NOMO-1 (cell line): ENCODE results near the gene CCER1.
A peak's percentile ranks its signal among the peaks of the same experiment; 100 is the strongest.

Experiments
- DNase-seq, 2 experiments: peaks; one replicate each; lab custom pipeline; 2025; ENCODE audit not compliant: unreplicated experiment in 2 of 2; lab: John Stamatoyannopoulos, UW

Gene CCER1

DNA sequence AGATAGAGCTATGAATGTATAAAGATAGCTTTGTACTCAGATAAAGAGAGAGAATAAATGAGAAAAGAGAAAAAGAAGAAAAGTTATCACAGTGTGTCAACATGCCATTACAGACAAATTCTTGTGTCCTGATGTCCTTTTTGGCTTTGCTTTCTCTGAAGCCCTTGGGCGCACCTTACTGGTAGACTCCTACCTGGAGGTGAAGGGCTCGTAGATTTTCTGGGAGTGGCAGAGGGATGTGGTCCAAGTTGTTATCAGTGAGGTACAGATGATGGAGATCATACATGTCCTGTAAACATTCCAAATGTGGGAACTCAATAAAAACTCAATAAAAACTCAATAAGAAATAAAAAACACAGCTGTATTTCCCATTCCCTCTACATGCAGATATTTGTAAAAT, 14.9 kb upstream of the CCER1 start:
- no peak for DNase-seq

DNA sequence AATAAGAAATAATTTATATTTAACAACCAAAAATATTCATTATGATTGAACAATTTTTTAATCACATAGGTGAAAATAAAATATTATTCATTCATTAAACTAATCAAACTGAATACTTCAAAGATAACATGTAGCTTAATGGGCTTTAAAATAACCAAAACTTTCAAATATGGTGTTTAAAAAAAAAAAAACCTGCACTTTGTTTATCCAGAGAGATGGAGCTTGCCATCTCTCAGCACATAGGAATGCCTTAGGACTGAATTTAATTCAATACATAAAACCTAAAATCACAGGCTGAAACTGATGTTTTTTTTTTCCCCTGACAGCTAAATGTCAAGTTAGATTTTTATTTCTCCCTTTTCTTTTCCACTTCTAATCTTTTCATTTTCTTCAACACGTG, 14.4 kb upstream of the CCER1 start:
- DNase-seq: no peak

DNA sequence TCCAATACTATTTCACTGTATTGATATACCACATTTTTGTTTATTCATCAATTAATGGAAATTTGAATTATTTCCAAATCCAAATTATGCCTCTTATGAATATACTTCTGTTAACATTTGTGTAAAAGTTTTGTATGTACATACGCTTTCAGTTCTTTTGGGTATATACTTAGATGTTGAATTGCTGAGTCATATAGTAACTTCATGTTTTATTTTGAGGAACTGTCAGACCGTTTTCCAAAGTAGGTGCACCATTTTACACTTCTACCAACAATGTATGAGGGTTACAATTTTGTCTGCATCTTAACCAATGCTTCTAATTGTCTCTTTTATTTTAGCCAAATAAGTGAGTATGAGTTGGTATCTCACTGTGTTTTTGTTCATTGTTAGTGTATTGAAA, 10.2 kb upstream of the CCER1 start:
- DNase-seq: peak in 1 of 2 experiments; percentile 61

DNA sequence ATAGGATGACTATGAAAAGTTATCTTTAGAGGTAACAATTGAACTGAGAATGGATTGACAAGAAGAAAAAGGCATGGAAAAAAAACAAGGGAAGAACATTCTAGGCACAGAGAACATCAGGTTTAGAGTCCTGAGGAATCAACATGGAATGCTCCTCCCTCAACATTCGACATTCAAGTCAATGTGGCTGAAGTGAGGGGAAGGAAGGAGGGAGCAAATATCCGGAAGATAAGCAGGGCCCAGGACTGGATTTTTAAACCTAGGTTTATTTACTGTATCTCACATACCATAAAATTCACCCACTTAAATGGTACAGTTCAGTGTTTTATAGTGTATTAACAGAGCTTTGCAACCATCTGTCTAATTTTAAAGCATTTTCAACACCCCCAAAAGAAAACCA, 9.6 kb upstream of the CCER1 start:
- DNase-seq: no peak

DNA sequence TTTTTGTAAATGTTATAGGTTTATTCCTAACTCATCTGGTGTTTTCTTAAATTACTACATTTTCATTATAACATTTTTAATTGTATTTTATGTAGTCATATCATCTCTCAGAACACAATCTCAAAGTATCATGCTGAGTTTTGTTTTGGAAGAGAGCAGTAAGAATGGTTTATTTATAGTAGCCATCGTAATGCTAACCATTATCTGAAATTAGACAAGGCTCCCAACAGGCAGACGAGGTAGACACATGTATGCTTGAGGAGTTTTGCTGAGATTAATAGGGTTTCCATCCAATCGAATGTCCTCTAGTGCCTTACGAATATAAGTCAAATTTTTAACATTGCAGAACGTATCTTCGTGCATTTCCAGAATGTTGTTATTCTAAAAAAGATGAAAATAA, 9.0 kb upstream of the CCER1 start:
- DNase-seq: no peak

DNA sequence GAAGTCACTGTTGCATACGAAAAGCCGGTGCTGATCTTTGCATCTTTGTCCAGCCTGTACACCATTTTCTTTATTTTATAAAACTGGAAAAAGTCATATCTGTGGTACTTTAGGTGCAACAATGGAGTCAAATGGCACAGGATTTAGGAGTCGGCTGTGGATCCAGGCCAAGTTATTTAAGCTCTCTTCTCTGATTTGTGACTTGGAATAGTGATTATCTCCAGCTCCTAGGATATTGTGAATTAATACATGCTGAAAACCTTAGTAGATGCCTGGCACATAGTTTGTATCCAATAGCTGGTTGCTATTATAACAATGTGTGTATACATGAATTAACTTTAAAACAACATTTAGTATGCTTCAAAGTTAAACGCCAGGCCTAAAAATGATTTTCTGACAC, 6.2 kb upstream of the CCER1 start:
- DNase-seq: no peak

DNA sequence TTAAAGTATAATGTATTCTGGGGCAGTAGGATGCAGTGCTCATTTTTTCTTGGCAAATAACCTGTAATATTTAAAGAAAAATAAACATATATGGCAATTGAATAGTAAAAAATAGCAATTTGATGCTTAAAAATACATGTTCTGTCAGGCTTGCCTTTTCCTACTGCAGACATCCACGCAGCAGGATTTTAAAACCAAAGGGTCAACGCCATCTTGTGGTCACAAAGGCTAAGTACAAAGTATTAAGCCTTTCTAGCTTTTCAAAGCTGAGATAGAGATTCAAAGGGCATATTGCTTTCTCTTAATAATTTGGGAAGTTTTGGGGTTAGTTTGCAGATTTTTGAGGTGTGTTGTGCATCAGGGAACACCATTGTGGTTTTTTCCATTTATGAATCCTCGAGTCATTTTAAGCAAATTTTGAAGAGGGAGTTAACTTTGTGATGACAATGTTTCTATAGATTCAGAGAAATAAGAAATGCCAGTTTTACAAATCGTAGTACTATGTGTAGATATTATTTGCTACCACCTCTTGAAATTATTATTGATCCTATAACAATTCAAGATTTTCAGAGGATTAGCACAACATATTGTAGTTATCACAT, 4.7 kb upstream of the CCER1 start:
- DNase-seq: peak in 1 of 2 experiments; percentile 39

DNA sequence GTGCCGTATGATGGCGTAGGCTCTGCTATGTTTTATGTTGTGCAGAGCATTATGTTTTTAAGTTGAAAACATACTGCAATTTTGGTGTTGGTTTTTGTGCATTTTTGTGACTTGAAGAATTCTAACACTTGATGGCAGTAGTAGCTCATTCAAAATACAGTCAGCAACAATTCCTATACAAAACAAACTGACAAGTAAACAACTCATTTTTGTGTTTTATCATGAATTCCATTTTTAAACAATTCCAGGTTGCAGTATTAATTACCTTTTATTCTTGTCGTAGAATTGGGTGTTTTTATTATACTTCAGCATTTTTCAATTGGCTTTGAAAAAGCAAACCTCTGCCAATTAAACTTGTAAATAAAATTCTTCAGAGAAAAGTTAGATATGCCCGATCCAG, 4.1 kb upstream of the CCER1 start:
- no peak for DNase-seq

DNA sequence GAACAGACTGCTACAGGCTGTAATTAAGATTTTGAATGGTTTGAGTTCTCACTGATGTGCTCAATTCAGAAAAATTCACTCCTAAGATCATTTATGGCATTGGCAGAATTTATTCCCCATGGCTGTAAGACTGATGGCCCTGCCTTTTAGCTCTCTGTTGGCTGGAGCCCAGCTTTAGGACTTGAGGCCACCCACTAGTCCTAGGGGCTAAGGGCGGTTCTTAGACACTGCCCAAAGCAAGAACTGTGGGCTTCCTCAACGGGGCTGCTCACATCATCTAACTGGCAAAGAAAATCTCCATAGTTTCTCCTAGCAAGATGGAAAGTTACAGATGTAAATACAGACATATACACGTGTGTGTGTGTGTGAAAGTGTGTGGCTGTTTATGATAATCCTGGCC, 3.4 kb upstream of the CCER1 start:
- no peak for DNase-seq

DNA sequence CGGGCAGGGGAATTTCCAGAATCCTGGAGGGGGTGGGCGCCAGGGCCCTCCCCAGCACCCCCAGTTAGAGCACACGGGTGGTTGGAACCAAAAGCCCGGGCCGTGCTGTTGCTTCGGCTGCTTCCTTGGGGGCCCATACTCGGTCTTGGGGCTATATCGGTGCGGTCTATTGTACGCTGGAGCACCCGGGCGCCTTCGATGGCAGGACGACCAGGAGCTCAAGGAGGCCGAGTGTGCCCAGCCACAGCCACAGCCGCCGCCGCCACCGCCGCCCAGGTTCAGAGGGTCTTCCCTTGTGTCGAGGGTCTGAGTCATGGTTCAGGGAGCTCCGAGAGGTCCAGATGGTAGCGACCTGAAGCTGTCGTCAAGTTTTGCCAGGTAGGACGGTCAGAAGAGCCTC, 548 bp downstream of the CCER1 start:
- DNase-seq: no peak

DNA sequence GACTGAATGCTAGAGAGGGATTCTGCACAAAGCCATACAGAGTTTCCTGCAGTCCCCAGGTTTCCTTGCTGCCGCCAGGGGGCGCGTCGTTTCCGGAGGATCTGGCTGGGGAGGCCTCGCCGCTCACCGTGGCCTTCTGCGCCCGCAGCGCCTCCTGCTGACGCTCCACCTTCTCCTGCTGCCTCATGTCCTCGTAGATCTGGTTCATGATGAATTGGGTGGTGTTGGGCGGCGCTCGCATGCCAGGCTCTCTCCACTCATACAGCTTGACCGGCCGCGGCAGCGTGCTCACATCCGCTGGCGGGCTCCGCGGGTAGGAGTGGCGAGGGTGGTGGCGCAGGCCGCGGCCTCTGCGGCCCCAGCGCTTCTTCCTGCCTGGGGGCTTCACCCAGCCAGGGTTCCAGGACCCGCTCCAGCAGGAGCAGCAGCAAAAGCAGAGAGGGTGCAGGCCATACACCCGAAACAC, 987 bp downstream of the CCER1 start:
- no peak for DNase-seq

DNA sequence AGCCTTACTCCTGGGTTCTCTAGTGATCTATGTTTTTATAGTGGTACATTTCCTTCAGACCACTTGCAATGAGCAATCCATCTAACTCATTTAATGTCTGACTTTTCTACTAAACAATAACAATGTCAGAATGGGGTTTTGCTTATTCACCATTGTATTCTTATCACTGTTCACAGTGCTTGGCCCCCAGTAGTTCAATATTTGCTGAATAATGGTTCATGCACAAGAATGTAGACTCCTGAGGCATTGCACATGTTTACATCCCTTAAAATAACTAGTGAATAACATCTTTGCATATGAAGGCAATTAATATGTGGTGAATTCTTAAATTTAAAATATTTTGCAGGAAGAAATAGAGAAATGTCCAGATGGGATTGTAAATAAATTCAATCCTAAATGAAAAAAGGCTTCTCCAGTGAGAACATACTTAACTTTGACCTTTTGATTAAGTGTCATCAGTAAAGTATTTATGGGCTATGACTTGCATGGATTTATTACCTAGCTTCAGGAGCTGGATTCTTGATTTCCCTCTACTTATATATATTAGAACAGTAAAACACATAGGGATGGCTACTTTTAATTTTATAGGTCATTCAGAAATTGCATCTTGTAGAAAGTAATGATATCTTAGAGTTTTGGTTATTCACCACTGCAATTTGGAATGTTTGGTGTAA, 3.4 kb downstream of the CCER1 start:
- DNase-seq: no peak

DNA sequence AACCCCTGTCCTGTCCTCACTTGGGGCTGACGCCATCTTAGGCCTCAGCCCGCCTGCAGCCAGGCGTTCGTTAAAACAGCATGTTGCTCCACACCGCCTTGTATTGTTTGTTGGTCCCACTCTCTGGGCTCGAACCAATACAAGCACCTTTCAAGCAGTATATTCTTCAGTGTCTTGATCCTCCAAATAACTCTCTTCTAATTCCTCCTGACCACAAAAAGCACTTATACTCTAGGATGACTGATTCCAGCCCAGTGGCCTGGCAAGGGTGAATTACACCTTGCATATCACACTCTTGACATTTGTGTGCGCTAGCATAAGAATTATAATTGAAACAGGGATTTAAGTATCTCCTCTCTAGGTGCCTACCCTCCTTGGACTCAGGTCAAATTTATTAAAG, 7.1 kb downstream of the CCER1 start:
- no peak for DNase-seq

DNA sequence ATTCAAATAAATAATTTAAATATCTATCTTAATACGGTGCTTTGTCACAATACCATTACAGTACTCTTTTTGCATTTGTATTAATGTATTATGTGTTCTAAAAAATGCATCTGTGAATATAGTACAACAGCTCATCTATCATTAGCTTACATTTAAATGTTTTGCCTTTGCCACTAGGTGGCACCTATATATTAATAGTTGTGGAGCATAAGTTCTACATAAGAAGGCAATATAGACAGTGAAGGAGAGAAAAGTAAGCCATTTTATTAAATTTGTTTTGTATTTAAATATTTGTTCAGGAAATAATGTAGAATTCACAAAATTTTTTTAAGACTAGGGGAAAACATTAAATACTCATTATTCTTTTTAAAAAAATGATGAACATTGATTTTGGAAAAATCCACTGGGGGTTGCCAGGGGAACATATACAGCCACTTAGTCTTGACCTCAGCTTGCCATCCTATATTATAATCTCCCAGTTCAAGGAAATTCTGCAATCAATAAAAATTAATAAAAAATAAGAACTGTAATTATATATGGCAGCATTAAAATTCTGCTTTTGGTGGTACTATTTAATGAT, 9.8 kb downstream of the CCER1 start:
- DNase-seq: peak in 1 of 2 experiments; percentile 36

DNA sequence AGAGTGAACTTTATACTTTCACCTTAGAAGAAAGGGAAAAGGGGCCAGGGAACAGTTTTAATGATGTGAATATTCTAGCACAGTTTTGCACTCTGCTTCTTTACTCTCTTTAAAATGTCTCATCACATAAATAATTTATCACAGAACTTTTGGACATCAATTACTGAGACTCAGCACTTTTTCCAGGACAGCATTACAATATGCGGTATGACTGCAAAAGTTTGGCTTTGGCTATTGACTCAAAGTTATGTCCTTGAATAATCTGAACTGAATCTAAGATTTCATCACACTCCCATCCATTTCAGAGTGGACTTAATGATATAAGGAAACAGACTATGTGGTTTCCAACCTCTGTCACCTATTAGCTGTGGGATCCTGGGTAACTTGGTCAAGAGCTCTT, 11.7 kb downstream of the CCER1 start:
- DNase-seq: no peak

DNA sequence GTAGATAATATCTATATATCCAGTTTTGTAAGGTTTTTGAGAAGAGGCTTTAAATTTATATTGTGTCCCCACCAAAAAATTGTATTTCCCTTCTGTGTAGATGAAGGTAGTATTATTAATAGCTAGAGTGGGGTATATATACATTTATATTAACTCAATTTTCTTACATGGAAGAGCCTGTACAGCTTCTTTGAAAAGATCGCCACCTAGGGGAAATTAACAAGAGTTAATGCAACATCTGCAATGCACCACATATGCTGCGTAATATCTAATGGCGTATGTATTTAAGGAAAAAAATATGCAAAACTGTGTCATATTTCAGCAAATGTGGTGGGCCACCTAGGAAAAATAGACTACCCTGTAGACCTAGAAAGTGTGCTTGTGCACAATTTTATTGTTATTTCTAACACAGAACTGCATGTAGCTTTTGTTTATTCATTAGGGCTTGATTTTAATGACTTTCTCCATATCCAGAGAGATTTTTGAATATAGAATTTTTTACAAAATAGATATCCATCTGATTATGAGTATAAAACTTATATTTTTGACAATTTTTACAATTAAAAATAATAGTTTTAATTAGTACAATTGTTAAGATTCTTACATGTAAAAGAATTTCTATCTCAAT, 14.0 kb downstream of the CCER1 start:
- DNase-seq: peak in 1 of 2 experiments; percentile 66

DNA sequence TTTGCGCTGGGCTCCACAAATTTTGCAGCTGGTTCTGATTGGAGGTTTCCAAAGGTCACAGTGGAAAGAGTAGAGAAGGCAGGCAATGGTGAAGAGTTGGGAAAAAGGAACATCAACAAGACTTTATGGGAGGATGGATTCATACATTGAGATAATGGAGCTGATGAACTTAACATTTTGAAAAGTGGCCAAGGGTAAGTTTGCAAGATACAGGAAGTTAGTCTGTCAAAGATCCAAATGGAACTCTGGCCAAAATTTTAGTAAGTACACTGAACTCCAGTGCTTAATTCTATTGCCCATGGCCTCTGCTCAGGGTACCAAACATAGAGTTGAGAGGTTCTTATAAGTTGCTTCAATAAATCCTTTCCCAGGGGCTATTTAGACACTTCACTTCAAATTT, 15.6 kb downstream of the CCER1 start:
- no peak for DNase-seq

DNA sequence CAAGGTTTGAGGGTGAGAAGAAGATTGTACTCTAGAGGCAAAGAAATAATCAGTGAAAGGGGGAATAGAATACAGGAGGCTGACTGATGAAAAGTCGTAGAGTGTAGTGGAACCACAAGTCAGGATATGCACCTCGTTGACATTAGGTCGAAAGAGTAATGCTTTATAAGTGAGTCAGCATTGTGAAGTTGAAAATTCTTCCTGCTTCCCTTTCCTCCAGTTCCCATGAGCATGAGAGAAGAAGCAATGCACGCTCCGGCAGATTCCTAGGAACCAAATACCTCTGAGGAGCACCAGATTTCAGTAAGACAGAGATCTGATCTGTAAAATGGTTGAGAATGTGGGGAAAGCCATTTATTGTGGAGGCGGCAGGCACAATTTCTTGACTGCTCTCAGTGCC, 16.5 kb downstream of the CCER1 start:
- no peak for DNase-seq

DNA sequence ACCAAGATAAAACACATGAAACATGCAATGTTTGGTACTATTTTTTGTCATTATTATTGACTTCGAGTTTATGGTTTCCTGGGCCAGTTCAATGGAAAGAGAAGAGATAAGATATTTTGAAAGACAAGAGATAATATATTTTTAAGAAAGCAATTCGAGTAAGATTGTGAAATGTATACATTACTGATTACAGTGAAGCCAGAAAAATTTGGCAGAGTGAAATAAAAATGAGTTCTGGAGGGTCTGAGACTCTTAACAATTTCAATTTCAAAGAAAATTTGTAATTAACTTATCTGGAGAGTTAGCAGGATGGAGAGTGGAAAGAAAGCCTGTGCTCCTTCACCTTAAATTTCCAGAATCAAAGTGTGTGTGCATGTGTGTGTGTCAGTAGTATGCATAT, 17.3 kb downstream of the CCER1 start:
- no peak for DNase-seq

DNA sequence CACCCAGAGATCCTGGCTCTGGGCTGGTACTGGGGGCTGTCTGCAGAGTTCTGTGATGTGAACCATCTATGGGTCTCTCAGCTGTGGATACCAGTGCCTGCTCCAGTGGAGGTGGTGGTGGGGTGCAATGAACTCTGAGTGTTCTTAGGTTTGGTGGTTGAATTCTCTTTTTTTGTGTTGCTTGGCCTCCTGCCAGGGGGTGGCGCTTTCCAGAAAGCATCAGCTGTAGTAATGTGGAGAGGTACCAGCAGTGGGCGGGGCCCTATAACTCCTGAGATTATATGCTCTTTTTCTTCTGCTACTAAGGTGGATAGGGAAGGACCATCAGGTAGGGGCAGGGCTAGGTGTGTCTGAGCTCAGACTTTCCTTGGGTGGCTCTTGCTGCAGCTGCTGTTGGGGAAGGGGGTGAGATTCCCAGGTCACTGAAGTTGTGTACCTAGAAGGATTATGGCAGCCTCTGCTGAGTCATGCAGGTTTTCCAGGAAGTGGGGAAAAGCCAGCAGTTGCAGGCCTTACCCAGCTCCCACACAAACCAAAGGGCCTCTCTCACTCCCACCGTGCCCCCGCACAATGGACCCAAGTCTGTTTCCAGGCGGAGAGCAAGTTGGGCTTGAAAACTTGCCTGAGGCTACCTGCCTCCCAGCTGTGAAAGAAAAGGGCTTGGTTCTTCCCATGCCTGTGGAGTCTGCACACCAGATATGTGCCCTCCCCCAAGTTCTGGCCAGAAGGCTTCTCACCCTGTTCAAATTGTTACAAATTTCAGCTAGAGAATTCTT, 18.6 kb downstream of the CCER1 start:
- no peak for DNase-seq

DNA sequence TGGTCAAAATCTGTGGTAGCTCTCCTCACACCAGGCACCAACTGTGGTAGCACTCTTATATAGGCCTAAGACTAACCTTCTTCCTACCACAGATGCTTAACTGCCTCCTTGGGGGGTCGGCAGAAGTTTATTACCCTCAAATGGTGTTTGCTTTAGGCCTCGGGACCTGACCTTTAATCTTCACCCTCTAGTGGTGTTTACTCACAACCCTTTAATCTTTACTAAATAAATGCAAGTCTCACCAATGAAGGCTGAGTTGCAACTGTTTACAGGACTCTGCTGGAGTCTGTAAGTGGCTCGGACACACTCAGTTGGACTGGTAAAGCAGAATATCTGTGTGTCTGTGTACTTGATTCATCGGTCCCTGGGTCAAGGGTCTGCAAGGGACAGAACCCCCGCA, 29.4 kb downstream of the CCER1 start:
- DNase-seq: no peak
